Measurements from ENCODE around the gene UACA. TPM values are rescaled to one million over a fixed set of nuclear protein-coding genes. Genes with fewer than 3 reads are reported as not detected.

UACA gene
- total RNA-seq, 1 experiment from 2014 or later: 43.0 TPM

DNA sequence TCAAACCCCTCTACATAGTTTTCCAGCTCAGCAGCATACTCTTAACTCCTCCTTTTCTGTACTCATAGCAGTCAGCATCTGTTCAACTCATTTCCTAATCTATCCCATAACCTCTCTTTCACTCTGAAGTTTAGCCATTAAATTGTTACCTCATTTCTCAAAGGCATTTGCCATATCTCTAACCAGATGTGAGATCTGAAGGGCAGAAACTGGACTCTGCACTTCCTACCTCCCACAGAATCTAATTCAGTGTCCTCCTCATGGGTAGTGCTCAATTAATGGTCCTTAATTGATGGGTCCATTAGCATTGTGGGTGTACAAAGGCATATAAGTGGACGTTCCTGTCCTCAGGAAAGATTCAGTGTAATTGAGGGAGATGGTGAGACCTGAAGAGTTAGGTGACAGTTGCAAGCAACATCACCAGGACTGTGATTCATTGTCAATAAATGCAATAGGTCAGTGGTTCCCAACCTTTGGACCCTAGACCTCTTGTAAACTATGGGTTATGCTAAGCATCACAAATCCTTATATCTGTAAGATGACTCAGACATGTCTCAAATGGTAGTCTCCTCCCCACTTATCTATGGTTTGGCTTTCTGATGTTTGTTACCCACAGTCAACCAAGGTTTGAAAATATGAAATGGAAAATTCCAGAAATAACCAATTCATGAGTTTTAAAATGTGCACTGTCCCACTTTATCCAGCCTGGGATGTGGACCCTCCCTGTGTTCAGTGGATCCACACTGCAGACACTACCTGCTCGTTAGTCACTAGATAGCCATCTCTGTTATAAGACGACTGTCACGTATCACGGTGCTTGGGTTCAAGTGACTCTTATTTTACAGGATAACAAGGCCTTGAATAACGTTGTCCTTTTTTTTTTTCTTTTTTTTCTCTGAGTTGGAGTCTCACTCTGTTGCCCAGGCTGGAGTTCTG, 25.0 kb upstream of the UACA start:
- DNase-seq (ENCODE audit: low read depth): peak; percentile 81

DNA sequence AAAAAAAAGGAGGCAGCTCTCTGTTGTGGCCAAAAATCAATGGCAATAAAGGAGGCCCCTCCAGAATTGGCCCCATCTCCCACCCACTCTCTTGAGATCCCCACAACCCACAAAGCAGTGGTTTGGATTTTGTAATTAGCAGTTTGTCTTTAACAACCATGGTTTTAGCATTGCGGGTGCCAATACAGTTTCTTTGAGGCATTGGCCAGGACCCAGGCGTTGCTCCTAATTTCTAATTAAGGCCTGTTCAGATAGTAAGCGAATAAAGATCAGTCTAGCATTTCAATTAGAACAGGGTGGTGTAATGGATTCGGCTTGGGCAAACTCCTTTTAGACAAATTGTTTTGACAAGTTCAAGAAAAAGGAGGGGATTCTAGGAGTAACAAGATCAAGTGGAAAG, 23.6 kb upstream of the UACA start:
- DNase-seq (ENCODE audit: low read depth): no peak

DNA sequence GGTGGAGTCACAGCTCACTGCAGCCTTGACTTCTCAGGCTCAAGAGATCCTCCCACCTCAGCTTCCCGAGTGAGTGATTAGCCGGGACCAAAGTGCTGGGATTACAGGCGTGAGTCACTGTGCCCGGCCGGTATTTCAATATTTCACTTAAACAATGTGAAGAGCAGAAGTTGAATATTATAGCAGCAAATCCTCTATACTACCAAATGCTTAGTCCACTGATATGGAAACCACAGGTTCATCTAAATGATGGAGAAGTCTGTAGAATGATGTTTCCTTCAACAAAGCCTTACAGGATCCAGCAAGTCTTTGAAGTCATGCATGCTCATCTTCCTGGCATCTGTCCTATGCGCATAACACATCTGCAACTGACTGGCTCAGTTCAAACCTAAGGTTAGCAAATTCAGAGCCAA, 20.3 kb upstream of the UACA start:
- peak; percentile 79 for DNase-seq (ENCODE audit: low read depth)

DNA sequence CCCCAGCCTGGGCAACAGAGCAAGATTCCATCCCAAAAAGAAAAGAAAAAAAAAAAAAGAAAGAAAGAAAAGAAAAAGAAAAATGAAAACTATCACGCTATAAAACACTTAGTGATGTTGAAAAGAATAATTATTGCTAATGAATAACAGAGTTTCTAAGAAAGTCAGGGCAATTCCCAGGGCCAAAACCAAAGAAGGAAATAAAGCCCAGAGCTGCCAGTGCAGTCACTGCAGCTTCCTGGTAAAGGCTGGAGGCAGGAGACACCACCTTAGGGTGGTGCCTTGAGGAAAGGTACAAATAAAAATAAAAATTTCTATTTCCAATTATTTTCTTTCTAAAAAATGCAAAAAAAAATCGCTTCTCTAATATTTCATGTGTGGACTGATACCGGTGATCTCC, 19.7 kb upstream of the UACA start:
- DNase-seq (ENCODE audit: low read depth): no peak

DNA sequence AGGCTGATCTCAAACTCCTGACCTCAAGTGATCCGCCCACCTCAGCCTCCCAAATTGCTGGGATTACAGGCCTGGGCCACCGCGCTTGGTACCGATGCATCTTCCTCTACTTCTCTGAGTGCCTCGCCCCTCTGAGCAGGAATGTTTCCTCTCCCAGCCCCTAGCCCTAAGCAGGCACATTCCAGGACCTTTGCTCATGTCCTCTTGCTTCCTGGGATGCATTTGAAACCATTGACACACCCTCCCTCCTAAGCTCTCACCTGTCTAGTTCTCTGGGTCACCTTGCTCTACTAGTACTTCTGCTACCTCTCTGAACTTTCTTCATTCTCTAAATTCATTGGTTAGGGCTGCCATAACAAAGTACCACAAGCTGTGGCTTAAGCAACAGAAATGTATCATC, 17.9 kb upstream of the UACA start:
- no peak for DNase-seq (ENCODE audit: low read depth)

DNA sequence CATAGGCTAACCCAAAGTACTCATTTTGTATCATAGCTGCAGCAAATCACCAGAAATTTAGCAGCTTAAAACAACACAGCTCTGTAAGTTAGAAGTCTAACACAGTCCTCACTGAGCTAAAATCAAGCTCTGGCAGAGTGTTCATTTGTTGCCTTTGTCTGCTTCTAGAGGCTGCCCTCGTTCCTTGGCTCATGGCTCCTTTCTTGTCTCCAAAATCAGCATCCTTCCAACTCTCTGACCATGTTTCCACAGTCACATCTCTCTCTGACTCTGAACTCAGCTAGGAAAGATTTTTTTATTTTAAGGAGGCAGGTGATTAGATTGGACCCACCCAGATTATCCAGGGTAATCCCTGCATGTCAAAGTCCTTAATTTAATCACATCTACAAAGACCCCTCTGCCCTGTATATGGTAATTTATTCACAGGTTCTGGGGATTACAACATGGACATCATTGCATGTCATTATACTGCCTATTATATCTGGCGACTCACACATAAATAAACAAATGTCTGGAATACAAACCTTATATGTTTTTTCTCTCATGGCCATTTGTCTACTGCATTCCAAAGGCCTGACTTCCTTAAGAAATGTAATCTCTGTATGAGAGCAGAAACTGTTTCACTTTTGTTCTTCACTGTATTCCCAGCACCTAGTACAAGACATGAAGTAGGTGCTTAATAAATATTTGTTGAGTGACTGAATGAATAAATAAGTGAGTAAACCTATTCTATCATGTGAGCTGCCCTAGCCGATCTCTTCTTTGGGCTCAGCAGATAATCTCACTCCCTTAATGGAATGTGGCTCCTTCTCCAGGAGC, 15.1 kb upstream of the UACA start:
- DNase-seq (ENCODE audit: low read depth): peak; percentile 79

DNA sequence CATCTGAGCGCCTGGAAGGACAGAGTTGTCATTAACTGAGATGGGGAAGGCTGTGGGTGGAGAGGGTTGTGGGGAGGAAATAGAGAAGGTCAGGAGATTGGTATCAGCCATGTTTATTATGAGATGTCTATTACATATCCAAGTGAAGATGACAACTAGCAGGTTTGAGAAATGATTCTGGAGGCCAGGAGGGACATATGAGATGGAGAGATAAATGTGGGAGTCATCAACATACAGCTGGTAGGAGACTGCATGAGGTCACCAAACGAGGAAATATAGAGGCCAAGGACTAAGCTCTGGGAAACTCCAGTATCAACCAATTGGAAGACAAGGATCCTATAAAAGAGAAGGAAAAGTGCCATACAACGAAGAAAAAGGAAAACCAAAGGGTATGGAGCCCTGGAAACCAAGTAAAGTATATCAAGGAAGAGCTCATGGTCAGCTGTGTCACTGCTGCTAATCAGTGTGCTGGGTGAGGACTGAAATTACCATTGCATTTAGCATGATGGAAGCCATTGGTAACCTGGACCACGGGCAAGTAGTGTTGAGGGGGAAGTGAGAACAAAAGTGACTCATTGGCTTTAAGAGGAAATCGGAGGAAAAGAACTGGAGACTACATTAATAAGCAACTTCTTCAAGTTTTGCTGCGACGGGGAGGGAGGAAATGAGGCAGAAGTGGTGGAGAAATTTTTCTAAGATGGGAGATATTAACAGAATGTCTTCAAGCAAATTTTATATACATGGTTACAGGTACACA, 14.0 kb upstream of the UACA start:
- DNase-seq (ENCODE audit: low read depth): peak; percentile 73

DNA sequence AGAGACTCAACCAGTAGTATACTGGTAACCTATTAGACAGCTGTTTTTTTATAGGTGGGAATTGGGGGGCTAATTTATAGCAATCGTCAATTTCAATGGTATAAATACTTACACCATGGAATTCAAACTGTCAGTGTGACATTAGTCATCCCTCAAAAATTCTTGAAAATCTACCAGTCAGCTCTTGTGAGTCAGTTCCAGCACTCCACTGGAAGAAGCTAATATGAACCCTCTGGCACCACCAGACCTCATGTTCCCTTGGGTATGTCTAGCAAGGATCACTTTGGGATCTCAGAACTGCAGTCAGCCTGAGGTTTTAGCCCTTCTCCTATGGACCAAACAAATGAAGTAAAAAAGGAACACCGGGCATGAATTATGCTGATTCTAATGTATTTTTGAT, 11.8 kb upstream of the UACA start:
- peak; percentile 92 for DNase-seq (ENCODE audit: low read depth)

DNA sequence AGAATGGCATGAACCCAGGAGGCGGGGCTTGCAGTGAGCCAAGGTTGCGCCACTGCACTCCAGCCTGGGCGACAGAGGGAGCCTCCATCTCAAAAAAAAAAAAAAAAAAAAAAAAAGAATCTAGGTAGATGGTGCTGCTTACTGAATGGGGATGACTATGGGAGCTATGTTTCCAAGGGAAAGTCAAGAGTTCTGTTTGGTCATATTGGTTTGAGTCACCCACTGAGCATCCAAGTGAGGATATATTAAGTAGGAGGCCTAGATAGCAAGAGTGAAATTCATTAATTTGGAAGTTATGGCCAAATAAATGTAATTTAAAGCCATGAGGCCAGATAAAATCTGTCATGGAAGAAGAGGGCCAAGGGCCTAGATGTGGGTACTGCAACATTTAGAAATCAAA, 9.0 kb upstream of the UACA start:
- peak; percentile 64 for DNase-seq (ENCODE audit: low read depth)

DNA sequence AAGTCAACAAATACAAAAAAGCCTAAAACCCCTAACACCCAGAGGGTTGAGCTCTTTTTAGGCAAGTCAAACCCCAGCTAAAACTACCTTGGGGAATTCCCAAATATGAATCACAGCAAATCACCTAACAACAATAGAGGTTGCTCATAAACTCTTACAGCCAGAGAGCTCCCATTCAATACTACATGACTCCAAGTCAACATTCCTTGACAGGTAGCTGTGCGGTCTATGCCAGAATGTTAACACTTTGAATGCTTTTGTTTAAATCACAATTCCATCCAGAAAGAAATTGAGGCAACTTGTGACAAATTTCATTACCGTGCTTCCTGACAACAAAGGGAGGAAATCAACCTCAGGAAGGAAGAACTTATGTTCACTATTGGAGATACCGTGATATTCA, 7.5 kb upstream of the UACA start:
- peak; percentile 57 for DNase-seq (ENCODE audit: low read depth)

DNA sequence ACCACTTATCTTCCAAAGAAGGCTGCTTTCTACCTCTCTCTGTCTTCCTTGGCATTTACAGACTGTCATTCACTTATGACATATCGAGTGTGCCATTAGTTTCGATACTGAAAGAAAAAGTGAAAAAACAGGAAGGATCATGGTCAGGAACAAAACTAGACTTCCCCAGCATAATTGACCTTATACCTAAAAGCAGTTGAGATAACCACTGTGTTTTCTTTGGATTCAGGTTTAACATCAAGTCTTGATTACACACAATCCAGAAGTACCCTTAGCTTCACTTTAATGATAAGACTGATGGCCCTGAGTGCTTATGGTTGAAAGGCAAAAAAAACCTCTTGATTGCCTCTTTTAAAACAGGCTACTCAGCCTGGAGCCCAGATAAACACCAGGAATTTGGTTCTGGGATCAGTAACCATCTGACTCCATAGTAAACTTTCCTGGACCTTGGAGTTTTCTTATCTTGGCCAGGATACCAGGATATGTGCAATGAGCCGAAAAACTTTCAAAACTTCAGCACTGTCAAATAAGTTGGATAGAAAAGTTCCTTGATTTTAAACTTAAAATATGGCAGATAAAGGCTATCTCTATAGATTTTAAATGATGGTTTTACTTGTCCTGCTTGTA, 5.0 kb upstream of the UACA start:
- no peak for DNase-seq (ENCODE audit: low read depth)

DNA sequence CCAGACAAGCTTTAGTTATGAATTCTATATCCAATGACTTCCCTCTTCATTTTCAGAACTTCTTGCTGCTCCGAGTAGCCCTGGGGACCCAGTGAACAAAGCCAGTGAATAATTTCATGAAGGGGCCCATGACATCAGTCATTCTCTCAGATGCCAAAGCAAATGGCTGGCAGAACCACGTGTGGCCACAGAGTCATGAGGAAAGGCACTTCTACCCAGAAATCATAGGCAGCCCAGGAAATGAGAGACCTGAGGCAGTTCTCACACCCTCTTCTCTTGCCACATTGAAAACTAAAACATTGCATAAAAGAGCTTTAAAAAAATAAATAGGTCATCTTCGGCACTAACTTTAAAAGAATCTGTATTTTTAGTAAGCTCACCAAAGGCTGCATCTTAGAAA, 4.3 kb upstream of the UACA start:
- no peak for DNase-seq (ENCODE audit: low read depth)

DNA sequence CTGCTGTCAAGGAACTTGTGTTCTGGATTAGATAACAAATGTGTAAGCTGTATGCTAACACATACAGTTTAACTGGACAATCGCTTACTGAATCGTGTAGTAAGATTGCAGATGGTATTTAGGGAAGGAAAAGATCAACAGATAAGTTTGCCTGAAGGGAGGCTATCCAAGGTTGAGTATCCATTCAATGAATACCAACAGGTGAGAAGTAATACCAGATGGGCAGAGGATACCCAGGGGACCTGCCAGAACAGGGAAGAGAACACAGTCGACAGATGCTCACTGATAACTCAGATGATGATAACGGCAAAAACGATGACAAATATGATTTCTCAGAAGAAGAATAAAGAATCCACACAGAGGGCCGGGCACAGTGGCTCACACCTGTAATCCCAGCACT, 3.2 kb upstream of the UACA start:
- no peak for DNase-seq (ENCODE audit: low read depth)

DNA sequence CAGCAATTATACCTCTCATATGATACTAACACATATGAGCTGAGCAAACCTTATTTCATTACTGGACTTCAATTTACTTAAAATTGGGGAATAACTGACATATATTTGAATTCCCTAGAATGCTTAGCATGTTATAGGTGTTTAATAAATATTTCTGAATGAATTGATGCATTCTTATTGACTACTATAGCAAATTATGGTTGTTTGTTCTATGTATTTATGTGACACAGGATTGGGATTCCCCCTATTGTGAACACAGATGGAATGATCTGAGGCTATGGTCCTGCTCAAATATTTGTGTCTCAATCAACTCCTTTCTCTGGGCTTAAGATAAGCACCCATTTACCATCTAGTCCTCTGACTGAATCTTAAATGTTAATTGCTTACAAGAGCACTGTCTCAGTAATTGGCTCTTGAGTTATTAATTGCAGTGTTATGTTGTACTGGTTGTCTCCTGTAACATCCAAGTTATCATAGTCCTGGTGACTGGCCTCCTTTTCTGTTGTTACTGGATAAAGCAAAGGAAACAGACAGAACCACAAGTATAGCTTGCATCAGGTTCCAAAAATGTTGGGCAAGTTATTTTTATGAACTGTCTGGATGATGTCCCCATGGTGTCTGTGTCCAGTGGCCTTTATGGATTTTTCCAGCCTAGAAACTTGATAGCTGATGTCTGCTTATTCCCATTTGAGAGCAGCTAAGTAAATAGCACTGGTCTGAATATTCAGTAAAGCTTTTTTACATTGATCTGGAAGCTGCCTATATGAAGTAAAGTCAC, 2.3 kb upstream of the UACA start:
- peak; percentile 46 for DNase-seq (ENCODE audit: low read depth)

DNA sequence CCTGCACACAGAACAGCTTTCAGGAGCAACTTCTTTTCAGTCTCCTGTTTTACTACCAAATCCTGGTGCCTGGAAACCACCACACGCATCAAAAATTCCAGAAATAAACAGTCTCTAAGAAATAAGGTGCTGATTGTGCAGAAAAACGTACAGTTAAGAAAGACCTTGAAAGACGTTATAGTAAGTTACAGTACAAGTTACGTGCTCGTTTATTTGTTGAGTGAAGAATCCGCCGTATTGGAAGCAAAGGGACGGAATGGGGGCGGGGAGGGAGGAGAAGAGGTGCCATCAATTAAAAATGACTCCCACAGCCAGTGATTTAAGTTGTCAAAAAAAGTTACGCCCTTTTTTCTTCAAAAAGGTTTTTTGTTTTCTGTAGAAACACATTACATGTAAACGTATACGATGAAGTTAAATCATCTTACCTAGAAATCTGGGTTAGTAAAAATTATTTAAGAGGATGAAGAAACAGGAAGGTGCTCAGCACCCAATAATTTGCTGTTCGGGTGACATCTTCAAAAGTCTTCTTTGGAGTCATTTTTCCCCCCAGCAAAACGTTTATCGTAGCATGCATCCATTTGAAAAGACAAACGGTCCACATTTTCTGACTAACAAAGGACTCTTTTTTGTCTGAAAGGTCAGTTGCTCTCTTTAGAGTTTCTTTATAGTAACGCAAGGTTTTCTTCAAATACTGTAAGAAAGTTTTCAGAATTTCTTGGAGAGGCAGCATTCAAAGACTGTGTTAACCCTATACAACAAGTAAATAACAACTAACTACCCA, 782 bp upstream of the UACA start:
- no peak for DNase-seq (ENCODE audit: low read depth)

DNA sequence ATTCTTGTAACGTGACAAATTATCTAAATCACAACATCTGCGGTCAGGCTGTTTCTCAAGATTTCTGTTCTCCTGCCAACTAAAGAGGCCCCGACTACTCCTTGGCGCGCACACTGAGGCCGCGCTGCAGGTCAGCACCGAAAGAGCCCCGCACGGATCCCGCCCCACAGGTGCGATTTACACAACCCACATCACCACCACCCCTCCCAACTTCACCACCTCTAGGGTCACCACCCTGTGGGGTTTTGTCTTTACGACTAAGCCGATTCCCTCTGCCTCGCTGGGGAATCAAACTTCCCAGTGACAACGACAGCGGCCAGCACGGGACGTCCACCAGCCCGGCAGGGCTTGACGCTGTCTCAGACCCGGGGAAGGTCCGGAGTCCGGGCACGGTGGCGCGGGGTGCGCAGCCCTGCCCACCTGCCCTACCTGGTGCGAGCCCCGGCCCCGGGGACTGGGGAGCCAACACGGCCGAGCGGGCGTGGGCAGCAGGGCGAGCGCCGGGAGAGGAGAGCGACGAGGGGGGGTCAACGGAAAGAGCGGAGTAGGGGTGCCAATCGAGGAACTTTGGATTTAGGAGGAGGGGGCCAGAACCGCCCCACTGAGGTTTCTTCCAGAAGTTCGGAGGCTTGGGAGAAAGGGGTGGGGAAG, 764 bp downstream of the UACA start:
- DNase-seq (ENCODE audit: low read depth): peak; percentile 72

DNA sequence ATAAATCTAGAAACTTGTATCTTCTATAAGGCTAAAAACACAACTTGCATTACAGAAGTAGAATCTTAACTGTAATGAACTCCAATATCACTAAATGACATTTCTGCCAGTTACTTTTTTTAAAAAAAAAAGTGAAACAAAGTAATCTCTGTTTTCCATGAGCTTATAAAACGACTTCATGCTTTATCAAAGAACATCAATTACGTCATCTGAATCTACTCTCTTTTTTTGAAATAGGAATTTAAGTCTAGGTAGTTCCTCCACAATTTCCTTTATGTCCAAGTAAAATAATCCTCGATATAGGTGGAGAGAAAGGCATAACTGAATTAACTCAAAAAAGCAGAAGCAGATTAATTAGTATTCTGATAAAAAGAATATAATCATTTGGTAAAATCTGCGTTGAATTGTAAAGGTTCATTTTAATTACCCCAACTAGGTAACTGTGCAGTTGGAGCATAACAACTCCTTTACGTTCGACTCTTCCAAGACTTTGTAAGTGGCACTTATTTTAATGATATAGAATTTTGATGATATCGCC, 1.4 kb downstream of the UACA start:
- DNase-seq (ENCODE audit: low read depth): no peak

DNA sequence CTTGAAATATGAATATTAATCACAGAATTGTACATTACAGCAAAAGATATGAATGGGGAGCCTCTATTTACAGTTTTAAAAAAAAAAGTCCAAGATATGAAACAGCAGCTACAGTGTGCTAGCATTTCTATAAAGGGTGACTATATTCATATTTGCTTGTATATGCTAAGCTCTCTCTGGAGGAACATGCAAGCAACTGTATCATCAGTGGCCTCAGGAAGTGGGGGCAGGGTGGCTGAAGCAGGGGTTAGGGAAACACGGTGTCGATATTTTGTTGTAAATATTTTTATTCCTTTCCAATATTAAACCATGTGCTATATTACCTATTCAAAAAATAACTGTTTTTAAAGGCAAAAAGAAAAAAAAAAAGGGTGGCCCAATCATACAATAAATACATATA, 2.3 kb downstream of the UACA start:
- no peak for DNase-seq (ENCODE audit: low read depth)

DNA sequence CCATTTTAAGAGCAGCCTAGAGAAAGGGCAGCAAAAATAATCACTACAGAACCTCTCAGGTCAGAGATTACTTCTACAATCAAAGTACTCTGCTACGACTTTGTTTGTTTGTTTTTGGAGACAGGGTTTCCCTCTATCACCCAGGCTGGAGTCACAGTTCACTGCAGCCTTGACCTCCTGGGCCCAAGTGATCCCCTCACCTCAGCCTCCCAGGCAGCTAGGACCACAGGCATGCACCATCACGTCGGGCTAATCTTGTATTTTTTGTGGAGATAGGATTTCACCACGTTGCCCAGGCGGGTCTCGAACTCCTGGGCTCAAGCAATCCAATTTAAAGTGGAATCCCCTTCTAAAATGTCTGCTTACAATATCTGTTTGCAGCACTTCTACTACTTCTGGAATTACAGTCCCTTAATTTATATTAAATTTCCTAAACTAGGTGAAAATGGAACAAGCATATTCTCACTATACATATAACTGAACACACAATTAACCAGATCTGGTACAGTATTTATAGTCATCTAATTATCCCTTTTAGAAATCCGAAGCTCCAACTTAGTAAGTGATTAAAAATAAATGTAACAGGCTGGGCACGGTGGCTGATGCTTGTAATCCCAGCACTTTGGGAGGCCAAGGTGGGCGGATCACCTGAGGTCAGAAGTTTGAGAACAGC, 4.4 kb downstream of the UACA start:
- peak; percentile 29 for DNase-seq (ENCODE audit: low read depth)

Measured in M059J (cell line).